Smooth muscle cell (in vitro differentiated cells): ENCODE data around the gene MSI2. TPM values are rescaled to one million over a fixed set of nuclear protein-coding genes. Genes with fewer than 3 reads are reported as not detected.

Experiments used
- DNase-seq: peaks from one replicate; lab custom pipeline; 2025; ENCODE audit not compliant: unreplicated experiment; lab: John Stamatoyannopoulos, UW
- H2AFZ ChIP-seq: fragments of 200-600 bp; sonication (generic); 2 replicates; pipeline ENCODE4 v1.6.0; 2016; ENCODE audit warnings: antibody characterized with exemption, low read depth, mild to moderate bottlenecking
- H3F3A ChIP-seq: fragments of 200-600 bp; sonication (generic); 2 replicates; pipeline ENCODE4 v1.6.0; 2017; ENCODE audit warnings: antibody characterized with exemption, low read depth
- H3K27ac ChIP-seq: fragments of 200-600 bp; sonication (generic); 2 replicates; pipeline ENCODE4 v1.5.1; 2016; ENCODE audit warnings: low read depth, mild to moderate bottlenecking
- H3K27me3 ChIP-seq: fragments of 200-600 bp; sonication (generic); 2 replicates; pipeline ENCODE4 v1.6.1; 2016; ENCODE audit warnings: low read depth, mild to moderate bottlenecking
- H3K36me3 ChIP-seq: fragments of 200-600 bp; sonication (generic); 2 replicates; pipeline ENCODE4 v1.5.1; 2016; ENCODE audit warnings: low read depth
- H3K4me1 ChIP-seq: fragments of 200-600 bp; sonication (generic); 2 replicates; pipeline ENCODE4 v1.5.1; 2016; ENCODE audit warnings: low read depth
- H3K4me2 ChIP-seq: fragments of 200-600 bp; sonication (generic); 2 replicates; pipeline ENCODE4 v1.6.0; 2016; ENCODE audit warnings: mild to moderate bottlenecking
- H3K4me3 ChIP-seq: fragments of 200-600 bp; sonication (generic); 2 replicates; pipeline ENCODE4 v1.5.1; 2016; ENCODE audit warnings: mild to moderate bottlenecking
- H3K79me2 ChIP-seq: fragments of 200-600 bp; sonication (generic); 2 replicates; pipeline ENCODE4 v1.6.0; 2016; ENCODE audit warnings: low read depth, mild to moderate bottlenecking
- H3K9ac ChIP-seq: fragments of 200-600 bp; sonication (generic); 2 replicates; pipeline ENCODE4 v1.6.0; 2016; ENCODE audit warnings: low read depth
- H3K9me3 ChIP-seq: fragments of 200-600 bp; sonication (generic); replicated peaks from 2 replicates; pipeline ENCODE4 v1.5.1; 2016; ENCODE audit warnings: low read depth
- H4K20me1 ChIP-seq: fragments of 200-600 bp; sonication (generic); 2 replicates; pipeline ENCODE4 v1.6.0; 2016; ENCODE audit warnings: low read depth
- CTCF ChIP-seq: fragments of 200-600 bp; sonication (generic); IDR thresholded peaks from 2 replicates; pipeline ENCODE4 v1.5.1; 2017; ENCODE audit warnings: borderline replicate concordance, mild to moderate bottlenecking, antibody characterized with exemption; ENCODE audit not compliant: insufficient read depth, poor library complexity, severe bottlenecking
- WGBS: methylation state at CpG from one replicate; pipeline ENCODE4 v1.1.7; 2016; ENCODE audit warnings: low lambda C conversion rate; 5-methylcytosine and 5-hydroxymethylcytosine counted together
- polyA plus RNA-seq: library from polyadenylated mRNA; unstranded; fragments of >200 nt; fragmentation: Nextera tagmentation; extraction: Ambion mirVana; gene quantifications from 2 replicates; pipeline ENCODE4 v1.2.1, GENCODE V29; 2016
- total RNA-seq: library from RNA; depleted of rRNA; stranded (reverse); fragments of >200 nt; gene quantifications from 2 replicates; pipeline ENCODE4 v1.2.3, GENCODE V29; 2014

MSI2 gene
- total and polyA plus RNA-seq, 2 experiments from 2014 or later = 5.7 to 36.5 TPM

GRCh38 chr17:57668332-57668731 lies 412.0 kb downstream of the MSI2 start:
- WGBS = 55% methylated on average over 3 of the region's 3 CpGs
- peaks cover 28% of the 10 kb centered on the region for H3K4me1 ChIP-seq

GRCh38 chr17:57669671-57670529 lies 413.6 kb downstream of the MSI2 start:
- Histone ChIP-seq H3F3A (peaks cover 14% of the 10 kb centered on the region), H3K79me2 (no peaks in the 10 kb centered on the region), H3K4me3 (no peak overlapping the region), H3K4me1 (peaks cover 13% of the 10 kb centered on the region), H3K9me3 (no peaks in the 10 kb centered on the region), H2AFZ (no peak overlapping the region), H3K4me2 (no peak overlapping the region), H3K27me3 (no peaks in the 10 kb centered on the region), H4K20me1 (no peaks in the 10 kb centered on the region), H3K36me3 (no peaks in the 10 kb centered on the region), H3K9ac (no peak overlapping the region), H3K27ac (no peak overlapping the region)
- DNase-seq = no peak
- 93% methylated on average over 10 of the region's 10 CpGs for WGBS
- no peak for TF ChIP-seq CTCF

More at GRCh38 chr17:57668332-57668731, 412.0 kb downstream of the MSI2 start:
- H3K27ac ChIP-seq = no peak overlapping the region
- H3F3A ChIP-seq = peaks cover 27% of the 10 kb centered on the region
- TF ChIP-seq CTCF = no peak
- no peaks in the 10 kb centered on the region for H4K20me1 ChIP-seq
- no peaks in the 10 kb centered on the region for H3K79me2 ChIP-seq
- no peaks in the 10 kb centered on the region for H3K36me3 ChIP-seq
- no peaks in the 10 kb centered on the region for H3K9me3 ChIP-seq
- no peak for DNase-seq
- H3K9ac ChIP-seq = no peak overlapping the region
- no peak overlapping the region for H3K4me3 ChIP-seq
- H3K4me2 ChIP-seq = no peak overlapping the region
- H3K27me3 ChIP-seq = no peaks in the 10 kb centered on the region
- no peak overlapping the region for H2AFZ ChIP-seq

GRCh38 chr17:57670769-57671569 lies 414.6 kb downstream of the MSI2 start:
- WGBS = 81% methylated on average over 8 of the region's 8 CpGs
- DNase-seq = no peak
- no peaks in the 10 kb centered on the region for H3K79me2 ChIP-seq

More at GRCh38 chr17:57670769-57671569, 414.6 kb downstream of the MSI2 start:
- Histone ChIP-seq H3K9ac (no peak overlapping the region), H3F3A (peaks cover 10% of the 10 kb centered on the region), H3K27me3 (no peaks in the 10 kb centered on the region), H3K4me3 (no peak overlapping the region), H3K27ac (peak overlapping the region; percentile 51), H3K36me3 (no peaks in the 10 kb centered on the region), H3K9me3 (no peaks in the 10 kb centered on the region), H2AFZ (no peak overlapping the region), H3K4me2 (no peak overlapping the region), H4K20me1 (no peaks in the 10 kb centered on the region), H3K4me1 (peaks cover 5% of the 10 kb centered on the region)
- TF ChIP-seq CTCF = no peak
